K562 (cell line): ENCODE measurements around the gene ATP10B. TPM values are rescaled to one million over a fixed set of nuclear protein-coding genes. Genes with fewer than 3 reads are reported as not detected.

ENCODE experiments used
- ATAC-seq: fragments of 200-7000 bp; cut with Tn5 transposase; 3 replicates; pipeline ENCODE4 v1.9.1; 2020; ENCODE audit warnings: moderate library complexity
- BruUV-seq: library from RNA; stranded (reverse); fragments of 400-500 nt; replicated peaks from 2 replicates; lab custom pipeline; 2021; lab: Mats Ljungman, UMichigan
- CTCF ChIA-PET: fragments of 300-600 bp; formaldehyde crosslinking; extraction: SDS; loops from one replicate; lab custom pipeline; 2021; ENCODE audit warnings: low intra/inter-chr PET ratio; lab: Yijun Ruan, JAX
- POLR2A ChIA-PET: fragments of 300-600, 350-650 bp; sonication (Branson Sonifier 250); formaldehyde crosslinking; extraction: SDS; loops from one replicate; lab custom pipeline; 2021; ENCODE audit warnings: antibody characterized with exemption, inconsistent platforms; lab: Yijun Ruan, JAX
- DNase-seq, 4 experiments: peaks; one replicate each; pipeline versions ENCODE4 v3.0.0 to v3.0.0-alpha.2; 2011 to 2018; ENCODE audit warnings: low spot score in 3 of 4, mixed read lengths in 3 of 4; ENCODE audit errors: extremely low read depth in 1 of 4
- FAIRE-seq: peaks from 2 replicates; lab custom pipeline; 2011; peaks lifted over from hg19 to GRCh38; lab: Jason Lieb, UNC
- H2AFZ ChIP-seq: 2 replicates; pipeline ENCODE4 v1.6.0; 2011; ENCODE audit warnings: low read depth, low read length, control low read depth, inconsistent platforms
- H3K27ac ChIP-seq: fragments of 200-600 bp; 3 replicates; pipeline ENCODE4 v1.8.0; 2011; ENCODE audit warnings: low read depth, mild to moderate bottlenecking, control low read depth, inconsistent platforms, low read length, moderate library complexity, mixed read lengths; ENCODE audit errors: extremely low read depth
- H3K27me3 ChIP-seq, 2 experiments: fragments of 300-600 bp in 1 of 2; 2 replicates in 1 of 2; 3 replicates in 1 of 2; pipeline versions ENCODE4 v1.6.0 to v1.8.0; 2011; ENCODE audit warnings: inconsistent platforms in 2 of 2, low read length in 2 of 2, mild to moderate bottlenecking in 1 of 2, mixed read lengths in 1 of 2, moderate library complexity in 1 of 2; ENCODE audit not compliant: control insufficient read depth in 2 of 2, insufficient read depth in 2 of 2
- H3K36me3 ChIP-seq: fragments of 300-600 bp; 3 replicates; pipeline ENCODE4 v1.8.0; 2011; ENCODE audit warnings: mild to moderate bottlenecking, low read length, inconsistent platforms; ENCODE audit not compliant: control insufficient read depth, insufficient read depth
- H3K4me1 ChIP-seq, 2 experiments: fragments of 200-600 bp in 1 of 2; replicated peaks in 1 of 2; 2 replicates in 1 of 2; 3 replicates in 1 of 2; pipeline versions ENCODE4 v1.5.1 to v1.8.0; 2011; ENCODE audit warnings: inconsistent platforms in 2 of 2, low read length in 2 of 2, mild to moderate bottlenecking in 1 of 2, mixed read lengths in 1 of 2, moderate library complexity in 1 of 2; ENCODE audit not compliant: control insufficient read depth in 2 of 2, insufficient read depth in 2 of 2
- H3K4me2 ChIP-seq: 2 replicates; pipeline ENCODE4 v1.6.1; 2011; ENCODE audit warnings: low read length, control low read depth, inconsistent platforms, mixed read lengths; ENCODE audit not compliant: insufficient read depth
- H3K4me3 ChIP-seq: fragments of 200-600 bp; sonication (generic), shearing (Covaris generic); 2 replicates; pipeline ENCODE4 v1.5.1; 2016; ENCODE audit warnings: control low read depth, inconsistent platforms
- H3K79me2 ChIP-seq: fragments of 200-600 bp; 3 replicates; pipeline ENCODE4 v1.8.0; 2011; ENCODE audit warnings: low read length, inconsistent platforms; ENCODE audit not compliant: control insufficient read depth, insufficient read depth
- H3K9ac ChIP-seq, 2 experiments: 2 replicates each; pipeline versions ENCODE4 v1.6.0 to v1.6.1; 2011; ENCODE audit warnings: low read depth in 2 of 2, low read length in 2 of 2, control low read depth in 1 of 2, inconsistent platforms in 1 of 2, mild to moderate bottlenecking in 1 of 2, mixed read lengths in 1 of 2; ENCODE audit not compliant: insufficient read depth in 1 of 2
- H3K9me1 ChIP-seq: one replicate; pipeline ENCODE4 v1.6.0; 2011; ENCODE audit warnings: inconsistent platforms, mild to moderate bottlenecking, low read length, moderate library complexity; ENCODE audit not compliant: control insufficient read depth, insufficient read depth
- H3K9me3 ChIP-seq: replicated peaks from 2 replicates; pipeline ENCODE4 v1.5.1; 2011; ENCODE audit warnings: low read depth, low read length, inconsistent platforms; ENCODE audit not compliant: control insufficient read depth, insufficient read depth
- H4K20me1 ChIP-seq: replicated peaks from 2 replicates; pipeline ENCODE4 v1.6.1; 2011; ENCODE audit warnings: low read length, inconsistent platforms, mixed read lengths; ENCODE audit not compliant: control insufficient read depth, insufficient read depth
- KAT7 ChIP-seq: sonication (generic); formaldehyde crosslinking; IDR thresholded peaks from 2 replicates; pipeline ENCODE4 v1.8.0; 2022; ENCODE audit warnings: missing genetic modification reagents, mild to moderate bottlenecking, borderline replicate concordance
- PHF8 ChIP-seq: fragments of 200-600 bp; sonication (generic); IDR thresholded peaks from 2 replicates; pipeline ENCODE4 v1.6.1; 2012; ENCODE audit warnings: mixed run types, mild to moderate bottlenecking, inconsistent platforms, low read length, moderate library complexity, borderline replicate concordance
- ZBTB17 ChIP-seq: fragments of 450-650 bp; formaldehyde crosslinking; IDR thresholded peaks from 2 replicates; pipeline ENCODE4 v1.4.0; 2020; ENCODE audit warnings: mild to moderate bottlenecking
- ZNF316 ChIP-seq: fragments of 450-650 bp; IDR thresholded peaks from 2 replicates; pipeline ENCODE4 v1.6.1; 2016
- ZNF764 ChIP-seq: fragments of 250-450 bp; sonication (Bioruptor Pico); IDR thresholded peaks from 2 replicates; pipeline ENCODE4 v1.4.0; 2020; ENCODE audit warnings: low read depth, mild to moderate bottlenecking, moderate library complexity
- WGBS: fragments of 100-300 bp; shearing (Covaris generic); methylation state at CpG from one replicate; pipeline ENCODE4 v1.1.6; 2016; ENCODE audit warnings: low coverage, mixed read lengths; ENCODE audit not compliant: insufficient coverage; ENCODE audit errors: missing lambda C conversion rate; 5-methylcytosine and 5-hydroxymethylcytosine counted together
- in situ Hi-C: fragments of 300-500 bp; cut with MboI; formaldehyde crosslinking; loops from 4 replicates; pipeline ENCODE4 v1.15.0; 2018; ENCODE audit warnings: inconsistent platforms, mixed read lengths
- intact Hi-C: fragments of 100-400 bp; cut with micrococcal nuclease; formaldehyde crosslinking; loops from 2 replicates; pipeline ENCODE4 v1.14.2; 2022
- polyA plus RNA-seq, 8 experiments: library from polyadenylated mRNA; depleted of rRNA in 4 of 8; stranded (reverse) in 5 of 8; unstranded in 3 of 8; fragments of >200 nt; fragmentation: Nextera tagmentation in 2 of 8; fragmentation: Illumina TruSeq in 1 of 8; extraction: Ambion mirVana in 2 of 8; extraction: Trizol in 1 of 8; gene quantifications; 2 replicates each; pipeline versions ENCODE4 v1.2.1 to v1.2.3, GENCODE V29; 2011 to 2014; ENCODE audit warnings: inconsistent platforms in 1 of 8, missing spikeins in 1 of 8
- total RNA-seq, 7 experiments: library from RNA; depleted of rRNA in 6 of 7; stranded (reverse); fragments of >200 nt in 6 of 7; fragmentation: Illumina TruSeq in 2 of 7; extraction: Trizol in 2 of 7; gene quantifications; 2 replicates each; pipeline versions ENCODE4 v1.2.1 to v1.2.3, GENCODE V29; 2011 to 2021; ENCODE audit warnings: low replicate concordance in 1 of 7
- TF ChIP-seq, protein P1 (sequence below): fragments of 450-650 bp; formaldehyde crosslinking; IDR thresholded peaks from 2 replicates; pipeline ENCODE4 v1.4.0; 2020; ENCODE audit warnings: mild to moderate bottlenecking, mixed read lengths
- TF ChIP-seq, protein P2 (sequence below): fragments of 250-450 bp; sonication (Bioruptor Pico); IDR thresholded peaks from 2 replicates; pipeline ENCODE4 v1.4.0; 2020; ENCODE audit warnings: borderline replicate concordance
- TF ChIP-seq, protein P3 (sequence below): fragments of 250-450 bp; sonication (Bioruptor Pico); IDR thresholded peaks from 2 replicates; pipeline ENCODE4 v1.4.0; 2020; ENCODE audit warnings: mild to moderate bottlenecking

The ATP10B gene
- total and polyA plus RNA-seq, 9 of the 15 experiments (the other 6 are each of a cell fraction or from before 2014, with no cell fraction given) = 0.04 TPM; not detected in 8

DNA sequence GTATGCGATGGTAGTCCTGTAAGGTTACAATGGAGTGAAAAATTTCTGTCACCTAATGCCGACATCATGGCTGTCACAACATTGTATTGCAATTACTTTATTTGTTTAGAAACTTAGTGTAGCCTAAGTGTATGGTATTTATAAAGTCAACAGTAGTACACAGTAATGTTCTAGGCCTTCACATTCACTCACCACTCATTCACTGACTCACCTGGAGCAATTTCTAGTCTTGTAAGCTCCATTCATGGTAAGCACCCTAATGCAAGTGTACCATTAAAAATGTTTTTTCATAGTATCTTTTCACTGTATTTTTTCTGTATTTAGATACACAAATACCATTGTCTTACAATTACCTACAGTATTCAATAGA, 58.5 kb downstream of the ATP10B start (continued):
- TF ChIP-seq PHF8 (no peak), KAT7 (CRISPR knock-in tag) (no peak)

DNA sequence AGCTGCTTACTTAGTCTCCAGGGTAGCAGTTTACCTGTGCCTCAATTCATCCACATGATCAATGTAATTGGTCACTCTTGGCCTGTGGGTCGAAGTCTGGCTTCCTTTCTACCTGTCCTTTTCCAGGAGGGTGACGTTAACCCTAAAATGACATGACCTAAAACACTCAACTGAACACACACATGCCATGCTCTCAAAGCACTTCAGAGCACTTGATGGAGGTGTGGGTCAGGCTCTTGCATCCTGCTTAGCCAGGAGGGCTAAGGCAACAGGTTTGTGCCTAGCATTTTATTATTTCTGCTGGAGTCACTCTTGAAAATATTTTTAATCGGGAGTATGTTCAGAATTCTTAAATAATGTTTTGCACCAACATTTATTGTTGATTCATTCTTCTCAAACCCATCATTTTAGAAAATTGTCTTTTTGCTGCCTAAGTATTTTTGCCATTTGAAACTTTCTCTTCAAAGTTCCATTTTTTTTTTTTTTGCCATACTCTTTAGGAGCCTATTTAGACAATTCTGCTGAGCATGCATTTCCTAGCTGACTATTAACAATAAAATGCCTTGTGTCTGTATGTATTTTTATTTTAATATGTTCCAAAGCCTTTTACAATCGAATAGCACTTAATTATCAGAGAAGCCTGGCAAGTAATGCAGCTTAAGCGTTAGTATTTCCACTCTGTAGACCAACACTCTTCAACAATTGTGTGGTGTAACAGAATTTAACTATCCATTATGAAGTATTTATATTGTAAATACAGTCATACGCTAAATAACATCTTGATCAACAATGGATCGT, 59.1 kb downstream of the ATP10B start:
- Histone ChIP-seq H2AFZ (no peak overlapping the region), H4K20me1 (no peaks in the 10 kb centered on the region), H3K9me1 (no peaks in the 10 kb centered on the region), H3K4me2 (no peak overlapping the region), H3K4me1 (no peaks in the 10 kb centered on the region), H3K27ac (no peak overlapping the region), H3K79me2 (no peaks in the 10 kb centered on the region), H3K27me3 (no peaks in the 10 kb centered on the region), H3K4me3 (no peak overlapping the region), H3K9ac (no peak overlapping the region), H3K9me3 (no peaks in the 10 kb centered on the region), H3K36me3 (no peaks in the 10 kb centered on the region)
- no peak for ATAC-seq
- 2% methylated on average over 7 of the region's 7 CpGs for WGBS
- POLR2A ChIA-PET = no interaction called here
- BruUV-seq = no TSS peak
- in situ Hi-C loops = no loop called here
- TF ChIP-seq ZBTB17 (CRISPR knock-in tag) = no peak
- TF ChIP-seq, protein P1, sequence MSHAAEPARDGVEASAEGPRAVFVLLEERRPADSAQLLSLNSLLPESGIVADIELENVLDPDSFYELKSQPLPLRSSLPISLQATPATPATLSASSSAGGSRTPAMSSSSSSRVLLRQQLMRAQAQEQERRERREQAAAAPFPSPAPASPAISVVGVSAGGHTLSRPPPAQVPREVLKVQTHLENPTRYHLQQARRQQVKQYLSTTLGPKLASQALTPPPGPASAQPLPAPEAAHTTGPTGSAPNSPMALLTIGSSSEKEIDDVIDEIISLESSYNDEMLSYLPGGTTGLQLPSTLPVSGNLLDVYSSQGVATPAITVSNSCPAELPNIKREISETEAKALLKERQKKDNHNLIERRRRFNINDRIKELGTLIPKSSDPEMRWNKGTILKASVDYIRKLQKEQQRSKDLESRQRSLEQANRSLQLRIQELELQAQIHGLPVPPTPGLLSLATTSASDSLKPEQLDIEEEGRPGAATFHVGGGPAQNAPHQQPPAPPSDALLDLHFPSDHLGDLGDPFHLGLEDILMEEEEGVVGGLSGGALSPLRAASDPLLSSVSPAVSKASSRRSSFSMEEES = no peak
- TF ChIP-seq, protein P2, sequence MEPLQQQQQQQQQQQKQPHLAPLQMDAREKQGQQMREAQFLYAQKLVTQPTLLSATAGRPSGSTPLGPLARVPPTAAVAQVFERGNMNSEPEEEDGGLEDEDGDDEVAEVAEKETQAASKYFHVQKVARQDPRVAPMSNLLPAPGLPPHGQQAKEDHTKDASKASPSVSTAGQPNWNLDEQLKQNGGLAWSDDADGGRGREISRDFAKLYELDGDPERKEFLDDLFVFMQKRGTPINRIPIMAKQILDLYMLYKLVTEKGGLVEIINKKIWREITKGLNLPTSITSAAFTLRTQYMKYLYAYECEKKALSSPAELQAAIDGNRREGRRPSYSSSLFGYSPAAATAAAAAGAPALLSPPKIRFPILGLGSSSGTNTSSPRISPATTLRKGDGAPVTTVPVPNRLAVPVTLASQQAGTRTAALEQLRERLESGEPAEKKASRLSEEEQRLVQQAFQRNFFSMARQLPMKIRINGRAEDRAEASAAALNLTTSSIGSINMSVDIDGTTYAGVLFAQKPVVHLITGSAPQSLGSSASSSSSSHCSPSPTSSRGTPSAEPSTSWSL (CRISPR knock-in tag) = no peak
- TF ChIP-seq ZNF316 = 0 out of 2 replicates have a peak, but pooled peaks have one; percentile 1
- TF ChIP-seq, protein P3, sequence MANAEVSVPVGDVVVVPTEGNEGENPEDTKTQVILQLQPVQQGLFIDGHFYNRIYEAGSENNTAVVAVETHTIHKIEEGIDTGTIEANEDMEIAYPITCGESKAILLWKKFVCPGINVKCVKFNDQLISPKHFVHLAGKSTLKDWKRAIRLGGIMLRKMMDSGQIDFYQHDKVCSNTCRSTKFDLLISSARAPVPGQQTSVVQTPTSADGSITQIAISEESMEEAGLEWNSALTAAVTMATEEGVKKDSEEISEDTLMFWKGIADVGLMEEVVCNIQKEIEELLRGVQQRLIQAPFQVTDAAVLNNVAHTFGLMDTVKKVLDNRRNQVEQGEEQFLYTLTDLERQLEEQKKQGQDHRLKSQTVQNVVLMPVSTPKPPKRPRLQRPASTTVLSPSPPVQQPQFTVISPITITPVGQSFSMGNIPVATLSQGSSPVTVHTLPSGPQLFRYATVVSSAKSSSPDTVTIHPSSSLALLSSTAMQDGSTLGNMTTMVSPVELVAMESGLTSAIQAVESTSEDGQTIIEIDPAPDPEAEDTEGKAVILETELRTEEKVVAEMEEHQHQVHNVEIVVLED (CRISPR knock-in tag) = no peak
- TF ChIP-seq ZNF764 = no peak
- DNase-seq = no peak
- intact Hi-C loops = no loop called here
- CTCF ChIA-PET = no interaction called here
- no peak for FAIRE-seq
